Fibroblast of pulmonary artery (primary cell): Measurements from ENCODE around the gene ATF4.

ENCODE experiments used
- DNase-seq: peaks from one replicate; pipeline ENCODE4 v3.0.0-alpha.2; 2010; ENCODE audit warnings: low read depth
- H3K4me3 ChIP-seq: replicated peaks from 2 replicates; pipeline ENCODE4 v1.5.1; 2011; ENCODE audit warnings: low read depth, mild to moderate bottlenecking, control low read depth, low read length, moderate library complexity
- CTCF ChIP-seq: IDR thresholded peaks from 2 replicates; pipeline ENCODE4 v1.5.1; 2011; ENCODE audit warnings: mild to moderate bottlenecking, control low read depth, low read length, inconsistent platforms; ENCODE audit errors: missing control alignments

ATF4 gene

GRCh38 chr22:39520226-39521105, at the start of gene ATF4:
Gene ATF4 (plus strand): TSS chr22:39520562. CDS start chr22:39521446, 884 bp downstream.
- peak within 1 kb of the TSS; percentile 97 for H3K4me3 ChIP-seq
- no peak for TF ChIP-seq CTCF
- DNase-seq, result peak; percentile 100

- no peak for TF ChIP-seq CTCF
- peak; percentile 77 for DNase-seq
- no peak overlapping the region for H3K4me3 ChIP-seq
These were observed 48.8 kb upstream of the ATF4 start for GRCh38 chr22:39471381-39472141.

- no peak overlapping the region for H3K4me3 ChIP-seq
- TF ChIP-seq CTCF, result no peak
- peak; percentile 58 for DNase-seq
These were observed 47.5 kb upstream of the ATF4 start for GRCh38 chr22:39472570-39473556.

GRCh38 chr22:39473851-39474250, 46.5 kb upstream of the ATF4 start:
- DNase-seq, result no peak

GRCh38 chr22:39474351-39475111, 45.8 kb upstream of the ATF4 start:
- H3K4me3 ChIP-seq, result no peak overlapping the region
- no peak for TF ChIP-seq CTCF
- DNase-seq, result no peak

More at GRCh38 chr22:39473851-39474250, 46.5 kb upstream of the ATF4 start:
- H3K4me3 ChIP-seq, result no peak overlapping the region
- TF ChIP-seq CTCF, result no peak

- DNase-seq, result no peak
- H3K4me3 ChIP-seq, result no peak overlapping the region
- TF ChIP-seq CTCF, result no peak
These were observed 45.0 kb upstream of the ATF4 start for GRCh38 chr22:39475337-39475736.
